Measurements from ENCODE around the gene CSNK1D. TPM values are rescaled to one million over a fixed set of nuclear protein-coding genes. Genes with fewer than 3 reads are reported as not detected.

Gene CSNK1D
- total and polyA plus RNA-seq, 4 donors = 35.2 to 144 (median 89.1) TPM

DNA sequence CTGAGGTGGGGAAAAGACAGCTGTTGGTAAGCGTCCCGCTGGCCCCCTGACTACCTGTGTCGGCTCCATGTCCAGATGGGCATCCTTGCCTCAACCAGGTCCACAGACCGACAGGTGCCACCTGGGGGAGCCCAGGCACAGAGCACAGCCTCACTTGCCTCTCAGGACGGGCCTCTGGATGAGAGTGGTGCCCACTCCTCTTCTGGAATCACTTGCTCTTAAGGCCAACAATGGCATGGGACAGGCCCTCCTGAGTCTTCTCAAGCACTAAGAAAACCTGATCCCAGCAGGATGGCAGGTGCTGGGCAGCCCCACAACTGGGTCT lies 27.5 kb downstream of the CSNK1D start:
- WGBS (ENCODE audit: insufficient coverage) = 98% methylated on average over 5 of the region's 5 CpGs
- Histone ChIP-seq H3K27ac (ENCODE audit: low read depth, low read length) (no peak overlapping the region), H3K36me3 (ENCODE audit: control insufficient read depth, insufficient read depth, low read length) (peaks cover 100% of the 10 kb centered on the region), H3K4me3 (ENCODE audit: low read depth, low read length) (no peak overlapping the region), H3K9me3 (ENCODE audit: control insufficient read depth, insufficient read depth, low read length) (no peaks in the 10 kb centered on the region), H3K27me3 (ENCODE audit: control insufficient read depth, insufficient read depth, low read length) (no peaks in the 10 kb centered on the region), H3K4me1 (ENCODE audit: control insufficient read depth, insufficient read depth, low read length) (peaks cover 41% of the 10 kb centered on the region)
- DNase-seq (ENCODE audit: low read depth in 4 of 6, low spot score in 6 of 6) = no peak

DNA sequence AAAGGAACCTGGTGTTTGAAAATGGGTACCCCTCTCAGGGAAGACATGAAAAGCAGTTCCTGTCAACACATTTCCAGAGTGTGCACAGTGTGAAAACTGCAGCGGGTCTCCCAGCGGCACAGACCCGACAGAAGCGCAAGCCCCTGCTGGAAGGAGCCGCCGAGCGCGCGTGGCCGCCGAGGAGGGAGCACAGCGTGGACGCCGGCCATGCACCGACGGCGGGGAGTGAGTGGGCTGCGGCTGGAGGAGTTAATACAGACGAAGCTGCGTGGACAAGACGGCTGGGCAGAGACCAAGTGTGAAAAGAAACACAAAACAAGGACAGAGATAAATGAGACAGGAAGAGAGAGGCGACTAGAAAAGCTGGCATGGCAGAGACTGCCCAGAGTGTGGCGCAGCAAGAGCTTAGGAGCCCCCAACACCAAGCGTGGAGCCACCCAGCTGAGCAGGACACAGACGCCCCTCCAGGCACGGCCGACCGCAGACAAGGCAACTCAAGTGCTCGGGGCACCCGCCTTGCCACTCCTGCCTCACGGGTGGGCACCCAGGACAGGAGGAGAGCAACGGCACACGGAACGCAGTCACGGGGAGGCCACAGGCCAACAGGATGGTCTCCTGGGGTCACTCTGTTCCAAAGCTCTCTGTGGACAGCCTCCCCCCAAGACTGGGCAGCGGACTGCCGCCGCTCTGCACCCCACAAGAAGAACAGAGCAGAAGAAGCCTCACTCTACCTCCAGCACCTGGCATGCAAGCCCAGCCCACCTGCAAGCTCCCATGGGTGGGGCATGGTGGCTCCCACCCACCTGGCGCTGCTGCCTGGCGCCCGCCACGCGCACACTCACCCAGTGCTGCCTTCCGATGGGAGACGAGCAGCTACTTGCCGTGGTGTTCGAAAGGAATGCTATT lies 28.1 kb downstream of the CSNK1D start:
- Histone ChIP-seq H3K4me1 (ENCODE audit: control insufficient read depth, insufficient read depth, low read length) (peaks cover 47% of the 10 kb centered on the region), H3K27me3 (ENCODE audit: control insufficient read depth, insufficient read depth, low read length) (no peaks in the 10 kb centered on the region), H3K9me3 (ENCODE audit: control insufficient read depth, insufficient read depth, low read length) (no peaks in the 10 kb centered on the region), H3K27ac (ENCODE audit: low read depth, low read length) (no peak overlapping the region), H3K36me3 (ENCODE audit: control insufficient read depth, insufficient read depth, low read length) (peaks cover 100% of the 10 kb centered on the region), H3K4me3 (ENCODE audit: low read depth, low read length) (no peak overlapping the region)
- 81% methylated on average over 43 of the region's 47 CpGs for WGBS (ENCODE audit: insufficient coverage)
- DNase-seq (ENCODE audit: low read depth in 4 of 6, low spot score in 6 of 6) = no peak

DNA sequence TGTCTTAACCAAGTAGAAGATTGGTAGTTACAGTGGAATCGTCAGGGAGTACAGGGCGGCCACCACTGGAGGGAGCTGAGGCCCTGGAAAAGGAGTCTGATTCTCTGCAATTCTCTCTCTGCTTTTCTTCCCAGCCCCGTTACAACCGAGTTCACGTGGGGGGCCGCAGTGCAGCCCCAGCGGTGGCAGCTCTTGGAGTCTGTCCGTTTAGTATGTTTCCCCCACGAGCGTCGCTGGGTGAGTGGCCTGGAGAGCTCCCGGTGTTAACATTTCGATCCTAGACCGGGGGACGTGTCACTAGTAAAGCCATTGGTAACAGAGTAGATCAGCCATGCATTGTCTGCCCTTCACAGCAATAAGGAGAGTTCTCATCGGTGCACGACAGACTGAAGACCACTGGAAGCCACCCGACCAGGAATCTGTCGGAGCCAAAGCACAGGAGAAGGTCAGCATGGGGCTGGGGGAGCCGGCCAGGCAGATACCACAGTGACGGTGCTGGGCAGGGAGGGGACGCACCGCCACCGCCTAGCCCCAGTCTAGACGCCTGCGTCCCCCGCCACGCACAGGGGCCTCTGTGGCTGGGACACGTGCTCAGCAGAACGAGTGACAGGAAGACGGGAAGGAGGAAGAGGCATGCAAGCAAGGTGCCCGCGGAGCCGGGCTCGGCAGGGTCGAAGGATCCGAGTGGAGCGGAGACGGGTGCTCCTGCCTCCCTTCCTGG lies 28.9 kb downstream of the CSNK1D start:
- peak in 1 of 6 donors; percentile 31 for DNase-seq (ENCODE audit: low read depth in 4 of 6, low spot score in 6 of 6)
- Histone ChIP-seq H3K27ac (ENCODE audit: low read depth, low read length) (no peak overlapping the region), H3K4me1 (ENCODE audit: control insufficient read depth, insufficient read depth, low read length) (peaks cover 52% of the 10 kb centered on the region), H3K9me3 (ENCODE audit: control insufficient read depth, insufficient read depth, low read length) (no peaks in the 10 kb centered on the region), H3K36me3 (ENCODE audit: control insufficient read depth, insufficient read depth, low read length) (peaks cover 100% of the 10 kb centered on the region), H3K27me3 (ENCODE audit: control insufficient read depth, insufficient read depth, low read length) (no peaks in the 10 kb centered on the region), H3K4me3 (ENCODE audit: low read depth, low read length) (no peak overlapping the region)
- 78% methylated on average over 36 of the region's 39 CpGs for WGBS (ENCODE audit: insufficient coverage)

DNA sequence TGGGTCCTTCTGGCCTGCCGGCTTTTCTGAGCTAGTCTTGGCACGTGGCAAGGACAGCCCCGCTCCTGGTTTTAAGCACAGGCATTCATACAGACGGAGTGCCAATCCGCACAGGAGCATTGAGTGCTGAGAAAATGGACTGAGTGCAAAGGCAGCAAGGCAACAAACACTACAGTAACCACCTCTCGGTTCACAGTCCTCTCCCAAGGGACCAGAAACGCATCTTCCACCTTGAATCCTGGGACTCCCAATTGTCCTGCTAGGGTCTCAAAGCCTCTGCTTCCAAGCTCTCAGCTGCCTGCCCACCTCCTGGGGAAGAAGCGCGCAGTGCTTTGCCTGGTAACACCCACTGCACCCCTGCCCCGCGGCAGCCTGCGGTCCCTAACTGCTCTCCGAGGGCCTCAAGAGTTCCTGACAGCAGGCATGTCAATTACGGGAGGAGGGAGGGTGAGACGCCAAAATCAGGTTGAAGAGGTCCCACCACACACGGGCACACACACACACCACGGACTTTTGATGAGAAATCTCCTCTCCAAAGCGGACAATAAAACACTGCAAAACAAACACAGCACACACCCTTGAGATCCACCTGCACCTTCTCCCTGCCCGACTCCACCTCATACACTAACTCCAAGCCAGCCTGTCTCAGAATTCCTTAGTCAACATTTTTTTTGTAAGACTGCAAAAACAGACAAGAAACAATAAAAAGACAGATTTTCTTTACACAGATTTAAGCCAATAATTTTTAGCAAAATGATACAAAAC lies 29.7 kb downstream of the CSNK1D start:
- H3K36me3 ChIP-seq (ENCODE audit: control insufficient read depth, insufficient read depth, low read length) = peaks cover 100% of the 10 kb centered on the region
- H3K27ac ChIP-seq (ENCODE audit: low read depth, low read length) = no peak overlapping the region

DNA sequence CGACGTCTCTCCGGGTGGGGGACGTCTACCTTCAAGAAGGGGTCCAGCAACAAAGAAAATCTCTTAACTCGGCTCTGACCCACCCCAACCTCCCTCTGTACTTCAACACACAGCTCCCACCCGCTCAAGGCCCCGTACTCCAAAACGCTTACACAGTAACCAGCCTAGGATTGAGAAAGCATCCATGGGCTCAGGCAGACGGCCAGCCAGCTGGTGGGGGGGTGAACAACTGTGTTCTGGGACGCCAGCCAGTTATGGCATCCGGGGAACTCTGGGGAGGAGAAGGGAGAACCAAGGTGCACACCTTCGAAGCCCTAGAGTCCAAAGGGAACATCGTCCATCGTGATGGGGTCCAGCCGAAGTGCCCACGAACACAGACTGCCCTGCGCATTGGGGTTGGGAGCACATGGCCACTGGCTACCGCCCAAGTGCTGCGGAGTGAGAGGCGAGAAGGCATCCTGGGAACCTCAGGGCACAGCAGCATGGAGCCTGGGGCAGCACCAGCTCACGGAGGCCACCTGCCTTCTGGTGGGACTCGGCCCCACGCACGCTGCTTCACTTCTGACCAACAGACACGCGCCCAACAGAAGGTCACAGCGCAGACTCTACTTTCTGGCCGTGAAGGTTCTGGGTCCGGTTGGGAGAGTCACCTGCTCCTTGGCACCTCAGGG lies 30.4 kb downstream of the CSNK1D start:
- 57% methylated on average over 26 of the region's 29 CpGs for WGBS (ENCODE audit: insufficient coverage)
- H3K27ac ChIP-seq (ENCODE audit: low read depth, low read length) = no peak overlapping the region
- peak in 5 of 6 donors; percentile 44 to 90 (median 57) for DNase-seq (ENCODE audit: low read depth in 4 of 6, low spot score in 6 of 6)
- peaks cover 49% of the 10 kb centered on the region for H3K4me1 ChIP-seq (ENCODE audit: control insufficient read depth, insufficient read depth, low read length)
- H3K36me3 ChIP-seq (ENCODE audit: control insufficient read depth, insufficient read depth, low read length) = peaks cover 100% of the 10 kb centered on the region
- no peaks in the 10 kb centered on the region for H3K27me3 ChIP-seq (ENCODE audit: control insufficient read depth, insufficient read depth, low read length)
- H3K9me3 ChIP-seq (ENCODE audit: control insufficient read depth, insufficient read depth, low read length) = no peaks in the 10 kb centered on the region
- H3K4me3 ChIP-seq (ENCODE audit: low read depth, low read length) = no peak overlapping the region

More for the DNA sequence above, 29.7 kb downstream of the CSNK1D start:
- peaks cover 52% of the 10 kb centered on the region for H3K4me1 ChIP-seq (ENCODE audit: control insufficient read depth, insufficient read depth, low read length)
- no peak overlapping the region for H3K4me3 ChIP-seq (ENCODE audit: low read depth, low read length)
- WGBS (ENCODE audit: insufficient coverage) = 81% methylated on average over 15 of the region's 19 CpGs
- no peak for DNase-seq (ENCODE audit: low read depth in 4 of 6, low spot score in 6 of 6)
- H3K27me3 ChIP-seq (ENCODE audit: control insufficient read depth, insufficient read depth, low read length) = no peaks in the 10 kb centered on the region
- H3K9me3 ChIP-seq (ENCODE audit: control insufficient read depth, insufficient read depth, low read length) = no peaks in the 10 kb centered on the region

DNA sequence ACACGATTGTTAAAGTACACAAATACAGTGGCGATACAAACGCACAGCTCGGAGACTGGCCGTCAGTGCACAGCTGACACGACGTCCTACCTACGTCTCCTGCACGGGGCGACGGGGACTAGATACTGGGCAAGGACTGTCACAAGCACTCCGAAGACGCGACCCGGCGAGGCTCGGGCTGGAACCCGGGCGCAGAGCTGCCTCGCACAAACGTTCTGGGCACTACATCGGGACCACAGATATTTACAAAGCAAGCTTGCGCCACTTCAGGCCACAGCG lies 30.9 kb downstream of the CSNK1D start:
- Histone ChIP-seq H3K9me3 (ENCODE audit: control insufficient read depth, insufficient read depth, low read length) (no peaks in the 10 kb centered on the region), H3K4me1 (ENCODE audit: control insufficient read depth, insufficient read depth, low read length) (peaks cover 48% of the 10 kb centered on the region), H3K36me3 (ENCODE audit: control insufficient read depth, insufficient read depth, low read length) (peaks cover 100% of the 10 kb centered on the region), H3K4me3 (ENCODE audit: low read depth, low read length) (no peak overlapping the region), H3K27ac (ENCODE audit: low read depth, low read length) (no peak overlapping the region), H3K27me3 (ENCODE audit: control insufficient read depth, insufficient read depth, low read length) (no peaks in the 10 kb centered on the region)
- WGBS (ENCODE audit: insufficient coverage) = 75% methylated on average over 23 of the region's 24 CpGs
- DNase-seq (ENCODE audit: low read depth in 4 of 6, low spot score in 6 of 6) = no peak

DNA sequence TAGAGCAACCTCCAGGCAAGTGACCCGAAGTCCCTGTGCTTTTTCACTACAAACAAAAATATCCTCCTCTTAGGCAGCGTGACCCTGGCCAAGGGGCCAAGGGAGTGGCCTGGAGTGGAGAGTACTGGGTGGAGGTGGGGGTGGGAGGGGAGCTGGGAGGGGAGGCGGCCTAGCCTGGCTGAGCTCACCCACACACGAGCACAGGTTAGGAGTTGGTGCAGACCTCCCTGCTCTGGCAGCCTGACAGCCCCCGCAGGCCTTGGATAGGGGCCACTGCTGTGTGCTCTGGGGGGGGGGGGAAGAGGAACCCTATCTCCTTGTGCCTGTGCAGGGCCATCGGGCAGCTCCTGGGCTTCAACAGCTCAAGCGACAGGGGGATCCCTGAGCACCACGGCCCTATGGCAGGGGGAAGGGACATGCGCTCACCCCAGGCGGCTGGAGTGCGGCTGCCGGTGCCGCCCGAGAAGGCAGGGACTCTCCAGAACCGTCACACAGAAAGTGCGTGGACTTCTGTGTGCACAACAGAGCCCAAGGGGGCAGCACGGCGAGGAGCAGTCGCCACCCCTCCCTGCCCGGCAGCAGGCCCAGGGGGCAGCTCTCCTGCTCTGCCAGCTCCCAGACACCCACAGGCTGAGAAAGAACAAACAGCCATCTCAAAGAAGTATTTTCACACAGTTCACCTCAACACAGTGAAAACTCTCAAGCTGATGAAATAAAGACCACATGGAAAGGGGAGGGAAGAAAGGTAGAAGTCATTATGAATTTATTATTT lies 31.4 kb downstream of the CSNK1D start:
- H3K4me1 ChIP-seq (ENCODE audit: control insufficient read depth, insufficient read depth, low read length) = peaks cover 44% of the 10 kb centered on the region
- peak overlapping the region; percentile 47 for H3K27ac ChIP-seq (ENCODE audit: low read depth, low read length)
- H3K27me3 ChIP-seq (ENCODE audit: control insufficient read depth, insufficient read depth, low read length) = no peaks in the 10 kb centered on the region
- WGBS (ENCODE audit: insufficient coverage) = 54% methylated on average over 17 of the region's 20 CpGs
- H3K9me3 ChIP-seq (ENCODE audit: control insufficient read depth, insufficient read depth, low read length) = no peaks in the 10 kb centered on the region
- H3K36me3 ChIP-seq (ENCODE audit: control insufficient read depth, insufficient read depth, low read length) = peaks cover 100% of the 10 kb centered on the region
- no peak for DNase-seq (ENCODE audit: low read depth in 4 of 6, low spot score in 6 of 6)
- H3K4me3 ChIP-seq (ENCODE audit: low read depth, low read length) = no peak overlapping the region

DNA sequence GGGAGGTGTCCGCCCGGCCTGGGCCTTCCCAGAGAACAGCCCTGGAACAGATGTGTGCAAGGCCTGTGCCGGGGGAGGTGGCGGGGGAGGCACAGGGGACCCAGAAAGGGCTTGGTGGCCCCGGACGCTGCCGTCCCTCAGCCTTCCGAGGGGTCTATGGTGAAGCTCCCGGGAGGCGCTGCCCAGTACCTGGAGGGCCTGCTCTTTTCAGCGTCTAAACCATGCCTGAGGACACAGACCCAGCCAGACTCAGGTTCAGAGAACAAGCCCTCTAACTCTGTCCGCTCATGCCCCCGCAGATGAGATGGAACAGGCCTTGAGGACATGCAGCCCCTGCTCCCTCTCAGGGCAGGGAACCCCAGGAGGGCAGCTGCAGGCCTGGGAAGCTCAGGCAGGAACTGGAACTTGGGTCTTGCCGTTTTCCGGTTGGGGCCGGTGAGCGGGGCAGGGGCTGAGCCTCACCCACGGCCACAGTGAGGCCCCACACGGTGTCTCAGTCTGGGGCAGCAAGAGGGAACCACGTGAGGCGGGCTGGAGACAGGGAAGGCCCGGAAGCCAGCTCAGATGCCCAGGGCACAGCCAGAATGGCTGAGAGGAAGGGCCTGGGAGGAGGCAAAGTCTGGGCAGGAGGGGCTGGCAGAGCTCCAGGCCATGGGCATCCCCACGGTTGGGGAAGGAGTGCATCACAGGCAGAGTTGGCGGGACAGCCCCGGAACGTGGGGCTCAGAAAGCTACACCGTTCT lies 32.1 kb downstream of the CSNK1D start:
- peak in 2 of 6 donors; percentile 32 to 63 for DNase-seq (ENCODE audit: low read depth in 4 of 6, low spot score in 6 of 6)
- Histone ChIP-seq H3K27ac (ENCODE audit: low read depth, low read length) (peak overlapping the region; percentile 47), H3K4me3 (ENCODE audit: low read depth, low read length) (no peak overlapping the region), H3K9me3 (ENCODE audit: control insufficient read depth, insufficient read depth, low read length) (no peaks in the 10 kb centered on the region), H3K4me1 (ENCODE audit: control insufficient read depth, insufficient read depth, low read length) (peaks cover 45% of the 10 kb centered on the region), H3K27me3 (ENCODE audit: control insufficient read depth, insufficient read depth, low read length) (no peaks in the 10 kb centered on the region), H3K36me3 (ENCODE audit: control insufficient read depth, insufficient read depth, low read length) (peaks cover 100% of the 10 kb centered on the region)
- 58% methylated on average over 26 of the region's 27 CpGs for WGBS (ENCODE audit: insufficient coverage)

All from spinal cord (tissue), 10 donors.